Activated naive CD4-positive, alpha-beta T cell (primary cell): ENCODE results near the gene CPNE5.

Source experiments
- DNase-seq, 4 experiments: peaks; one replicate each; lab custom pipeline; 2025; lab: John Stamatoyannopoulos, UW

The CPNE5 gene

GRCh38 chr6:36700071-36700812 lies 139.0 kb downstream of the CPNE5 start:
- no peak for DNase-seq

GRCh38 chr6:36699348-36699747 lies 139.9 kb downstream of the CPNE5 start:
- no peak for DNase-seq

GRCh38 chr6:36698871-36699271 lies 140.4 kb downstream of the CPNE5 start:
- no peak for DNase-seq

- no peak for DNase-seq
These were observed 141.0 kb downstream of the CPNE5 start for GRCh38 chr6:36698196-36698595.

- no peak for DNase-seq
These were observed 141.8 kb downstream of the CPNE5 start, which contains the start of gene RAB44 for GRCh38 chr6:36697481-36697903. Gene RAB44, plus strand, starts transcription at chr6:36697826. Its CDS starts 6,410 bp downstream, at chr6:36704236.

GRCh38 chr6:36695414-36695813 lies 143.8 kb downstream of the CPNE5 start:
- DNase-seq = no peak

- no peak for DNase-seq
These were observed 144.6 kb downstream of the CPNE5 start for GRCh38 chr6:36694616-36695015.

- DNase-seq = no peak
These were observed 146.2 kb downstream of the CPNE5 start for GRCh38 chr6:36692861-36693702.

- no peak for DNase-seq
These were observed 147.0 kb downstream of the CPNE5 start for GRCh38 chr6:36692220-36692619.

GRCh38 chr6:36691612-36692011 lies 147.6 kb downstream of the CPNE5 start:
- no peak for DNase-seq

GRCh38 chr6:36691011-36691410 lies 148.2 kb downstream of the CPNE5 start:
- no peak for DNase-seq
